ENCODE results near the gene EEPD1.
A peak's percentile ranks its signal among the peaks of the same experiment; 100 is the strongest.
"Not testable (repeated sequence)": the region's sequence is repeated elsewhere in the genome, so short reads cannot be mapped to it uniquely, and the experiment has no call there.

Gene EEPD1

DNA sequence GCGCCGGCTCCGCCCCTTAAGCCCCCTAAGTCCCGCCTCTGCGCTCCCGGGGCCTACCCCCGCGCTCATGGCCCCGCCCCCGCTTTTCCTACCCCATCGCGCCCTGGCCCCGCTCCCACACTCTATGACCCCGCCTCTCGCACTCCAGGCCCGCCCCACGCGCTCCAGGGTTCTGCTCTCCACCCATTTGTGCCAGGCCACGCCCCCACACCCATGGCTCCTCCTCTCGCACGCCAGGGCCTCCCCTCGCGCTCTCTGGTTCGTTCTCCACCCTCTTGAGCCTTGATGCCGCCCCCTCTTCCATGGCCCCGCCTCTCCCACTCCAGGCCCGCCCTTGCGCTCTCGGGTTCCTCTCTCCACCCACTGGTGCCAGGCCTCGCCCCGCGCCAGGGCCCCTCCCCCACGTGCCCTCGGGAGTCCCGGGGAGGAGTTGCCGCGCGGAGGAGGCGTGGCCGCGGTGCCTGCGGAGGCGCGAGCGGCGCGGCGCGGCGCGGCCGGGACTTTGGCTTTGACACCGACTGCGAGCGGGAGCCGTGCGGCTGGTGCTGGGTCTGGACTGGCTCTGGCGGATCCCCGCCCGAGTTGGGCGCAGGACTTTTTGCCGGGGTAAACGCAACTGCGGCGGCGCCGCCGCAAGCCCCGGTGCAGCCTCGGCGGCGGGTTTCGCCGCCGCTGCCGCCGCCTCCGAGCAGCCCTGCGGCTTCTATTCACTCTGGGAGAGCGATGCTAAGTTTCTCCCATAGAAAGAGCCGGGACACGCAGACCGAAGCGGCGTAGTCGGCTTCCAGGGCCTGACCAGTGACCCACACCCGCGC is at the start of gene EEPD1:
Gene EEPD1 (plus strand): TSS at position 499 of the 815 bp plus-strand sequence. CDS start 1,071 bp downstream, outside the sequence.
- DNase-seq (ENCODE audit: low read depth): peak; percentile 99

DNA sequence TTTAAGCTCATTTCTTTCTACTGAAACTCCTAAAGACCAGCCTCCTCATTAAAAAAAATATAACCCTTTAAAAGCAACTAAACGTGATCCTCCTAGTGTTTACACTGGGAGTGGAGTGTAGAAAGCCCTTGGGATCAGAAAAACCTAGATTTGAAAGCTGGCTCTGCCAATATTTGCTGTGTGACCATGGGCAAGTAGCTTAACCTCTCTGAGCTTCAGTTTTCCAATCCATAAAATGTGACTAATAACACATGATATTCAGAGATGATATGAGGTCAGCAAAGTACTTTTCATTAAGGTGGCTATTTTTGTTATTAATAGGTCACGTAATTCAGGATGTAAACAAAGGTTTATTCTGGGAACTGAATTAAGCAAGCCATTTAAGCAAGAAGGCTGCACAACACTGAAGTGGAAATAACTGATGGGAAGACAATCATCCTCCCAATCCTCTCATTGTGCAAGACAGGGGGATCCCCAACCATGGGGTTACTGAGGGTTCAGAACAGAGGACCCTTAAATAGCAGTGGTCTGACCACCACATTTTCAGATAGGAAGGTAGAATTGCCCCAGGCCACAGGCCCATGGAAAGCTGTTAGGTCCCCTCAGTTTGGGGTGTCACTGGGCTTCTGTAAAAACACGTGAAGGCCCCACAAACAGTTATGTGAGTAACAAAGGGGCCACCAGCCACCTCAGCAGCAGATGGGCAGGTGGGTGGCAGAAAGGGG is 49.1 kb upstream of the EEPD1 start:
- no peak for DNase-seq (ENCODE audit: low read depth)

DNA sequence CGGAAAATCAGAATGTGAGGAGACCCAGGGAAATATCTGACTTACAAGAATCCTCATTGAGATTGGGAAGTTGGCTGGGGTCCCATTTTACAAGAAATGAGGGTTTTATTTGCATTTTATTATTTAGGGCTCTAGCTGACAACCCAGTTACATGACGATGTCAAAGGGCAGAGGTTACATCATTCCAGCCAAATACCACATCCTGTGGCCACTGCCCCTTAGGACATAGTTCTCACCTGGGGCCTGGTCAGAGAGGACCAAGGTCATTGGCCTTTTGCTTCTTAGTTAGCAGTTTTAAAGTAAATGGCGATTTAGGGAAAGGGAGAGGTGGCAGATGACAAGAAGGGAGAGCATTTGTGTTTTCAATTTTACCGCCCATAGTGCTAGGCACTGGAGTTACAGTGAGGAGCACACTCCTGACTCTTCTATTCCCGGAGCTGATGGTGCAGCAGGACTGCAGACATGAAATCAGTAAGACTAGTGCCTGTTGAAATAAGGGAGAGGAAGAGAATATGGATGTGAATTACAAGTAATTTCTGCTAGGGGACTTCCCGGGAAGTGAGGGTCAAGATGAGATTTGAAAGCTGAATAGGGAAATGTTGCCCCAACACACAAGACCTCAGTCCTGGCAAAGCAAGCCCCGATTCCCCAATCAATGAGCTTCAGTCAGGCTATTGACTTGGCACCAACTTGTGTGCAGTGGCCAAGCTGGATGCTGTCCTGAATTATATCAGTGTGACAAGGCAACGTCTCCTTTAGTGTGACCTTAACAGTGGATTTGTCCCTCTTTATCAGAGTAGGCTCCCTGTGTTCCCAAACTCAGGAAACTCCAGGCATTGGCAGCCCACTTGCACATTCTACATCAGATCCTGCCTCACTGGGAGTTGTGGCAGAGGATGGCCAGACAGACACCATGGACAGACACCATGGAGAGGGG is 45.8 kb upstream of the EEPD1 start:
- not testable (repeated sequence) for DNase-seq (ENCODE audit: low read depth)

DNA sequence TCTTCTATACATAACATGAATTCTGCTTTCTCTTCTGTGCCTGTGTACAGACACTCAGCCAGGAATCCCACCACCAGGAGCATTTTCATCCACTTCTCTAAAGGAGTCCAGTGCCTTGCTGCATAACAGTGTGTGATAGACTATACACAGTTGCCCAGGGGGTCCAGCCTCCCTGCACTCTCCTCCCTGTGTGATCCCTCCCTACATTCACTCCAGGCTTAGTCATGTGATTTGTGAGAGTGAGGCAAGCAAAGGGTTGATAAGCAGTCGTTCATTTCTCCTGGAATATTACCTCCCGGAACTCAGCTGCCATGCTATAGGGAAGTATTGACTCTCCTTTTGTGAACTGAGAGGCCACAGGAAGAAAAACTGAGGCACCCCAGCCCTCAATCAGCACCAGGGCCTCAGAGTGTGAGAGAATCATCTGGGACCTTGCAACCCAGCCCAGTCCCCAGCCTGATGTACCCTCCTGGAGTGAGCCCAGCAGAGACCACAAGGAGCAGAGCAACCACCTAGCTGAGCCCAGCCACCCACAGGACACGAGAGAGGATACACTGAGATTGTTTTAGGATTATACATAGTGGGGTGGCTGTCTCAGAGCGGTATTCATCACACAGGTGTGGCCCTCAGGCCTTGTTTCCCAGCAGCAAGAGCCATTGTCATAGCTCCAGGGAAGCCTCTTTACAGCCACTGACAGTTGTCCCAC is 45.0 kb upstream of the EEPD1 start:
- DNase-seq (ENCODE audit: low read depth): no peak

DNA sequence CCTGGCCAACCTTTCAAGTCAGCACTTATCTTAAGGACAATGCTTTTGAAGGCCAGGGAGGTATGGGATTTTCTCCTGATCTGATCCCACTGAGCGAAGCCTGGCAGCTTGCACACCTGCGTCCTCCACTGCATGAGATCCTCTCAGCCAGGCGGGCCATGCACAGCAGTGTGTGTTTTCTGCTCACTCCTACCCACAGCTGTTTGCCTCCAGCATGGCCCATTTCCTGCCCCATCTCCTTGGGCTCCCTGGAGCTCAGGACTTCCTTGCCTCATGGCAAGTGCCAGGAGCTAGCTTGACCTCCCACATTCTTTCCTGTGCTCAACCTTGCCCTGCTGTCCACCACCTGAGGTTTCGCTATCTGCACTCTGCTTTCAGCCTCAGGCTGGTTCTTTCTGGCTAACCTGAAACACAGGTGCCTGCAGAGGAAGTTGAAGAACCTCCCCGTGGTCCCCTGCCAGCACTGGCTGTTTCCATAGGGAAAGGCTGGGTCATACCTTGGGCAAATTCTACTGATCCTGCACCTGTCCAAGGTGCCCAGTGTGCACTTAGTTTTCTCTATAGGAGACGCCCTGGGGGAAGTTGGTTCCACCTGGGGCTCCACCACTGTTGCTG is 43.9 kb upstream of the EEPD1 start:
- DNase-seq (ENCODE audit: low read depth): no peak

DNA sequence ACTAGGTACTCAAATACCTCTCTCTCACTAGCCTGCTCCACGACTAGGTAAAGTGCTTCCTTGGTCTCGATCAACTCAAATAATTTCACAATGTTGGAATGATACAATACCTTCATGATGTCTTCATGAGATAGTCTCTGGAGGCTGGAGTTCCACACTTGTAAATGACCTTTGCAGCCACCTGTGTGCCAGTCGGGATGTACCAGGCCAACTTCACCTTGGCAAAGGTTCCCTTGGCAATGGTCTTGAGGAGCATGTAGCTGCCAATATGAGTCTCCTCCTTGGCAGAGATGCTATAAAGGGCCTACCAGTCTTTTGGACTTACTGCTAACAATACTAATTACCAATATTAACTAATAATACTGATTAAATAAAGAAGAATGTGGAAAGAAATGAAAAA is 42.5 kb upstream of the EEPD1 start:
- DNase-seq (ENCODE audit: low read depth): no peak

DNA sequence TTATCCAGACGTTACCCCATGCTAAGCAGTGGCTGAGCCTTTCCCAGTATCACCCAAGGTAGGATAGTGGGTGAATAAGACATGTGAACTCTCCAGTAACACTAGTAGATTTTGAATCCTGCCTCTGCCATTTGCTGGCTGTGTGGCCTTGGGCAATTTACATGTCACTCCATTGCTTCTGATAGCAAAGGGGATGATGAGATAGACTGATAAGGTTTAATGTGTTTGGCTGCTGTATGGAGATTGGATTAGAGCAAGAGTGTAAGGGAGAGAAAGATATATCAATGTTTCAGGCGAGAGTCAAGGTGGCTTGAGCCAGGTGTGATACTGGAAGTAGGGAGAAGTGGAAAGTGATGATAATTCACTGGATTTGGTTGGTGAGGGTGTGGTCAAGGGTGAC is 40.1 kb upstream of the EEPD1 start:
- no peak for DNase-seq (ENCODE audit: low read depth)

DNA sequence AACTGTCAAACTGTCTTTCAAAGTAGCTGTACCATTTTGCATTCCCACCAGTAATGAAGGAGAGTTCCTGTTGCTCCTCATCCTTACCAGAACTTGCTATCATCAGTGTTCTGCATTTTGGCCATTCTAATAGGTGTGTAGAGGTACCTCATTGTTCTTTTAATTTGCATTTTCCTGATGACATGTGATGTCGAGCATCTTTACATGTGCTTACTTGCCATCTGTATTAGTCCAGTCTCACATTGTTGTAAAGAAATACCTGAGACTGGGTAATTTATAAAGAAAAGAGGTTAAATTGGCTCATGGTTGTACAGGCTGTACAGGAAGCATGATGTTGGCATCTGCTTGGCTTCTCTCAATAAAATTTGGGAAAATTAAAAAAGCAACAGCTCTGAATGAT is 38.7 kb upstream of the EEPD1 start:
- no peak for DNase-seq (ENCODE audit: low read depth)

DNA sequence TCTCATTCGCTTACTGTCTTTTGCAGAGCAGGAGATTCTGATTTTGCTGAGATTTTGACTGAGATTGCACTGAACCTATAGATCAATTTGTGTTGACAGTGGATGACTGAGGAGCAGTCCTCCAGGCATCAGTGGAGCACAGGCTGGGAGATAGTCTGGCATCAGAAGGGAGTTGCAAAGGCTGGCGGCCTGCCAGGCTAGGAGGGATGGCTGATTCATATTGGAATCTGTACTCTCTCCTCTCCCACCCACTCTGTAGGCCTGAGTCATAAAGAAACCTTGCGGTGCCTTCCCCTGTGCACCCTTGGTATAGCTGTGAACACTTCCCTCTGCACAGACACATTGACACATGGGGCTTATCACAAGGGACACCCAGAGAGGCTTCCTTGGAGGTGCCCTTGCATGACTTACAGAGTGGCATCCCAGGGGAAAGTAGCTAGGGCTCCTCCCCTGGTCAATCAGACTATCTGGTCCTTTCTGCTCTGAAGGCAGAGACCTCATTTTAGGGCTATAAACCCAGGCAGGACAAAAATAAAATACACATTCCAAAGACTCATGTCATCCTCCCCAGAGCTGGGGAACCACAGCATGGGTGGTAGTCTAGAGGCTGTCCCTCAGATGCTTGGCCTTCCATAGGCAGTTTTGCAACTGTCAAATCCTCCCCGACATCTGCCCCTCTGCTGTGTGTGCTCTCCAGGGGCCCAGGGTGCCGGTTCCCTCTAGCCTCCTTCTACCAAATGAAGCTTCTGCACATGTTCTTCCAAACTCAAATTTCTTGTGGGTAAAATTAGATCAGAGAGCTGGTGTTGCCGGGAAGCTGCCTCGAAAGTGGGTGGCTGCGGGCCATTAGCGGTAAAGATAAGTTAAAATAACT is 37.4 kb upstream of the EEPD1 start:
- peak; percentile 88 for DNase-seq (ENCODE audit: low read depth)

DNA sequence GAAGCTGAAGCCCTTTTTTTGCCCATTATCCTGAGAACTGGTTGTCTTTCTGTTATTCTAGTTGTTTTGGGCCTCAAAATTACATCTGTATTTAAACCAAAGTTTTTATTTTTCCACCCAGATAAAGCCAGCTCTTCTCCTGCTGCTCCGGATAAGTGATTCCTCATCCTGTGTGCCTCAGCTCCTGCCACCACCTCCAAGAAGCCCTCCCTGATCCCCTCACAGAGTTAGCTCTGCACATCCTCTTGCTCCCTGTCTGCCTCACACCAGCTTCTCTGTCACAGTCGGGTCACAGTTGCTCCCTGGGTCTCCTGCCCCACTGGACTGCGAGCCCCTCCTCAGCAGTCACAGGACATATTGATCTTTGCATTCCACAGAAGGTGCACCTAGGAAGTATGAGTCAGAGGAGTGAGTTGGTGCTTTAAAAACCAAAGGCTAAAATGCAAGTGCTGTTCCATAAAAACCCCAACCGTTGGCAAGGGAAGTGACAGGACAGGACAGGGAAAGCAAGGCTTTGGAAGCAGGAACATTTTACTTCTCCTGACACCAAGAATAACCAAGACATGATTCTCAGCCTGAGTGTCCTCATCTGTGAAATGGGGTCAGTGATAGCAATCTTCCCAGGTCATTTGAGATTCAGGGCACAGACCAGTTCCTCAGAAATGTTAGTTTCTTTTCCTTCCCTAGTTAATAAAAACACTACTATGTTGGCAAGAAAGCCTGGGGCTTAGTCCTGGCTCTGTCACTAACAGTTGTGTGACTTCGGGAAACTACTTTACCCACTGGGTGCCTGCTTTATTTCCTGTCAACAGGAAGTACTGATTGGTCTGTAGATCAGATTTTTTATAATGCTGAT is 36.5 kb upstream of the EEPD1 start:
- no peak for DNase-seq (ENCODE audit: low read depth)

DNA sequence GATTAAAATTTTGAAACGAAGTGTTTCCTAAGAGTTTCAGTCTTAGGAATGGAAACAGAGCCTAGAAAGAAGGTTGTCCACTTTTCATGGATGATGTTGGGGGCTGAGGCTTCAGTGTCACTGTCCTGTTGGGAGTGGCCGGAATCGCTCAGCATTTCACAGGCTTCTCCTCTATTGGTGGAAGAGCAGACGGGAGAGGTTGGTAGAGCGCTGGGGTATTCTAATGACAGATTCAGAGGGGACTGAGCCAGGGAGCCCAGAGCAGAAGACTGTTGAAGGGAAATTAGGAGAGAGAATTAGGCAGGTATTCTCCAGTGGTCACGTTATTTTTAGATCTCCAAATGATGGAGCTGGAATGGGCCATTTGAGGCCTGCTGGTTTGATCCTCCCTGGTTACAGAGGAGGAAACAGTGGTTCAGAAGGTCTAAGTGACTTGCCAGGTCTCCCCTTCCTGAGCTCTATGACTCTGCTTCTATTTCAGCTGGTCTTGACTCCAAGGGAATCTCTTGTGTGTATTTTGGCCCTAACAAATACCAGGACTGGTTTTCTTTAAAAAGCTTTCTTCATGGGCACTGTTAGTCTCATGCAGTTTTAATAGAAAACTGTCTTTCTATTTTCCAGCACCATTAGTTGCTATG is 35.7 kb upstream of the EEPD1 start:
- no peak for DNase-seq (ENCODE audit: low read depth)

DNA sequence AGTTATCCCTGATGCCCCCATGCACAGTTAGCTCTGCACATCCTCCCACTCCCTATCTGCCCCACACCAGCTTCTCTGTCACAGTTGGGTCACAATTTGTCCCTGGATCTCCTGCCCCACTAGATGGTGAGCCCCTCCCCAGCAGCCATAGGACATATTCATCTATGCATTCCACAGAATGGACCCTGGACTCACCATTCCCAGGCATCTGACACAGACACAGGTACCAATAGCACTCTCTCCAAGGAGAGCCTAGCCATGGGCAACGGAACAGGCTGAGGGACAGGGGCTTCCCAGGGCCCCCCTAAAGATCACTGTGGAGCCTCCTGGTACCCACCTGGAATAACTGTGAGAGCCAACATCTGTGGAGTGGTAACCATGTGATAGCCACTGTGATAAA is 34.7 kb upstream of the EEPD1 start:
- no peak for DNase-seq (ENCODE audit: low read depth)

DNA sequence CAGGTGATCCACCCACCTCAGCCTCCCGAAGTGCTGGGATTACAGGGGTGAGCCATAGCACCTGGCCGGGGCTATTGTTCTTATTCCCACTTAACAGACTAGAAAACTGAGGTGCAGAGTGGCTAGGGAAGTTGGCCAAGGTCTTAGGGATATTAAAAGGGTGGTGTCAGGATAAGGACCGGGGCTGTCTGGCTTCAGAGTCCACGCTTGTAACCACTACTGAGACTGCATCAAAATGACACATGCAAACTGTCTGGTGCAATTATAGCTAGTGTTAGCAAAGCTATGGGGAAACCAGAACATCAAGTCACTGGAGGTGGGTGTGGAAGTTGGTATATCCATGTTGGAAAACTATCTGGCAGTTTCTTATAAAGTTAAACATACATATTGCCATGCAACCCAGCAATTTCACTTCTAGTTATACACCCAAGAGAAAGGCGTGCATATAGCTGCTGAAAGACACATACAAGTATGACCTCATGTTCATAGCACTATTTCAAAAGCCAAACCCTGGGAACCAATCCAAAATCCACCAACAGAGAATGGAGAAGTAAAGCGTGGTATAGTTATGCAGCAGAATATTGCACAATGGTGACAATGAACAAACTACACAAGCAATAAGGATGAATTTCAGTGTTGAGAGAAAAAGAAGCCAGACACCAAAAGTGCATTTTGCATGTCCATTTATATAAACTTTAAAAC is 33.9 kb upstream of the EEPD1 start:
- DNase-seq (ENCODE audit: low read depth): peak; percentile 93

DNA sequence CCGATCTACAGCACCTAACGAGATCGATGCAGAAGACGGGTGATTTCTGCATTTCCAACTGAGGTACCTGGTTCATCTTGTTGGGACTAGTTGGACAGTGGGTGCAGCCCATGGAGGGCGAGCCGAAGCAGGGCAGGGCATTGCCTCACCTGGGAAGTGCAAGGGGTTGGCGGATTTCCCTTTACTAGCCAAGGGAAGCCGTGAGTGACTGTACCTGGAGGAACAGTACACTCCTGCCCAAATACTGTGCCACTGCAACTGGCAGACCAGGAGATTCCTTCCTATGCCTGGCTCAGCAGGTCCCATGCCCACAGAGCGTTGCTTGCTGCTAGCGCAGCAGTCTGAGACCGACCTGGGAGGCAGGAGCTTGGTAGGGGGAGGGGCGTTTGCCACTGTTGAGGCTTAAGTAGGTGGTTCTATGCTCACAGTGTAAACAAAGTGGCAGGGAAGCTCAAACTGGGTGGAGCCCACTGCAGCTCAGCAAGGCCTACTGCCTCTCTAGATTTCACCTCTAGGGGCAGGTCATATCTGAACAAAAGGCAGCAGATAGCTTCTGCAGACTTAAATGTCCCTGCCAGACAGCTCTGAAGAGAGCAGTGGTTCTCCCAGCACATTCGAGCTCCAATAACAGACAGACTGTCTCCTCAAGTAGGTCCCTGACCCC is 32.9 kb upstream of the EEPD1 start:
- not testable (repeated sequence) for DNase-seq (ENCODE audit: low read depth)

DNA sequence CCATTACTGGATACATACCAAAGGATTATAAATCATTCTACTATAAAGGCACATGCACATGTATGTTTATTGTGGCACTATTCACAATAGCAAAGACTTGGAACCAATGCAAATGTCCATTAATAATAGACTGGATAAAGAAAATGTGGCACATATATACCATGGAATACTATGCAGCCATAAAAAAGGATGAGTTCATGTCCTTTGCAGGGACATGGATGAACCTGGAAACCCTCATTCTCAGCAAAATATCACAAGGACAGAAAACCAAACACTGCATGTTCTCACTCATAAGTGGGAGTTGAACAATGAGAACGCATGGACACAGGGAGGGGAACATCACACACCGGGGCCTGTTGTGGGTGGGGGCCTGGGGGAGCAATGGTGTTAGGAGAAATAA is 27.4 kb upstream of the EEPD1 start:
- not testable (repeated sequence) for DNase-seq (ENCODE audit: low read depth)

DNA sequence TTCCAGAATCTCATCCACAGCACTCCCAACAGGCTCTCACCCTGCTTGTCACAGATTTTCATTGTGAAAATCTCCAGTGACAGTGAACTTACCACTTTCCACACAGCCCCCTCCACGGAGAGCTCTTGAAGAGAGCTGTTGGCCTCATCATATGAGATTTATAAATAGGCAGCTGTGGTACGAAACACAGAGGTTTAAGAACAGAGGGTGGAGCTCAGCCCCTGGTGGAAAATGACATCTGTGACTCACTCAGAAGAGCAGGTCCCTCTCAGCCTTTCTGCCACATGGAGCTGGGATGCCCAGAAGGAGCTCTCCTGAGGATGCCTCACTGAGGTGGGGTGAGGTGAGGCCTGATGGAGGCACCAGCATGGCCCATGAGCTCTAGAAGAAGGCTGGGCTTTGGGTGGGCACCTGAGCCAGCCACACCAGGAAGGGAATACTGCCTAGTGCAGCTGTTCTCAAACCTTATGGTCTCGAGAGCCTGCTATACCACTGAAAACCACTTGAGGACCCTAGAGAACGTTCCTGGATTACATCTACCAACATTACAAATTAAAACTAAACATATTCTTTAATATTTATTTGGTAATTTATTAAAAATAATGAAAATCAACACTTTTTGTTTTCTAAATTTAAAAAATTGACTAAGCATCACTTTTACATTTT is 25.8 kb upstream of the EEPD1 start:
- no peak for DNase-seq (ENCODE audit: low read depth)

DNA sequence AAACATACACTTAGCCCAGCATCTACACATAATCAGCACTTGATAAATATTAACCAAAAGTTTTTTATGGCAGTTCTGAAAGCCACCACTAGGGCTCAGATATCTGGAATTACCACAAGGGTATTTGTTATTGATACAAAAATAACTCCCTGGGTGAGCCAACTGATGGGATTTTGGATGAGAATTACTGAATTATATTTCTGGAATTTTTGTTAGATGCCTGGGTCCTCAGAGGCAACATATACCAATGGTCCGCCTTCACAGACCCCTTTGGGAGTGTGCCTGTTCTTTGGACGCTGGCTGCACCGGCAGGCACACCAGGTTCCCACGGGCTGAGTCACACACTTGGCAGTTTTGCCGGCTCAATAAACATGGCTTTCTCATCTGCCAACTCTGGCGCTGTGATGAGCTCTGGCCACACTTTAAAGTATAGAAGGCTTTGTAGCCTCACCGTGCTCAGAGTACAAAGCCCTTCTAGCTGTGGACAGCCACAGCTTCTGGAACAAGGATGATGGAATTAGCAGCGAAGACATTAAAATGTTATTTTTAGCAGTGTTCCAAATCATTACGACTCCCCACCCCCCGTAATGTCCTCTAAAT is 24.5 kb upstream of the EEPD1 start:
- DNase-seq (ENCODE audit: low read depth): peak; percentile 70

All from fibroblast of the conjunctiva (primary cell).